H1 (cell line): ENCODE data around the gene PPP1R27.

ENCODE experiments used
- POLR2A ChIP-seq, 2 experiments: IDR thresholded peaks; 1 replicate in 1 of 2; 2 replicates in 1 of 2; pipeline ENCODE4 v1.6.1; 2011; ENCODE audit warnings: low read depth in 2 of 2, low read length in 2 of 2, mild to moderate bottlenecking in 2 of 2; ENCODE audit errors: control extremely low read depth in 1 of 2
- POLR2AphosphoS5 ChIP-seq: IDR thresholded peaks from 2 replicates; pipeline ENCODE4 v1.6.1; 2011; ENCODE audit warnings: low read depth, low read length
- RAD21 ChIP-seq, 2 experiments: IDR thresholded peaks in 1 of 2; conservative IDR thresholded peaks in 1 of 2; 2 replicates each; pipeline ENCODE4 v1.6.1; 2011; ENCODE audit warnings: low read depth in 2 of 2, low read length in 2 of 2, improper control_type of control experiment in 1 of 2, inconsistent platforms in 1 of 2, mild to moderate bottlenecking in 1 of 2, moderate library complexity in 1 of 2
- TF ChIP-seq, protein P1 (sequence below), 3 experiments: IDR thresholded peaks; 1 replicate in 2 of 3; 2 replicates in 1 of 3; pipeline versions ENCODE4 v1.5.1 to v1.6.1; 2011; ENCODE audit warnings: low read length in 3 of 3, mild to moderate bottlenecking in 3 of 3, inconsistent platforms in 2 of 3, low read depth in 1 of 3, moderate library complexity in 1 of 3; ENCODE audit not compliant: insufficient read depth in 1 of 3; ENCODE audit errors: control extremely low read depth in 1 of 3

DNA sequence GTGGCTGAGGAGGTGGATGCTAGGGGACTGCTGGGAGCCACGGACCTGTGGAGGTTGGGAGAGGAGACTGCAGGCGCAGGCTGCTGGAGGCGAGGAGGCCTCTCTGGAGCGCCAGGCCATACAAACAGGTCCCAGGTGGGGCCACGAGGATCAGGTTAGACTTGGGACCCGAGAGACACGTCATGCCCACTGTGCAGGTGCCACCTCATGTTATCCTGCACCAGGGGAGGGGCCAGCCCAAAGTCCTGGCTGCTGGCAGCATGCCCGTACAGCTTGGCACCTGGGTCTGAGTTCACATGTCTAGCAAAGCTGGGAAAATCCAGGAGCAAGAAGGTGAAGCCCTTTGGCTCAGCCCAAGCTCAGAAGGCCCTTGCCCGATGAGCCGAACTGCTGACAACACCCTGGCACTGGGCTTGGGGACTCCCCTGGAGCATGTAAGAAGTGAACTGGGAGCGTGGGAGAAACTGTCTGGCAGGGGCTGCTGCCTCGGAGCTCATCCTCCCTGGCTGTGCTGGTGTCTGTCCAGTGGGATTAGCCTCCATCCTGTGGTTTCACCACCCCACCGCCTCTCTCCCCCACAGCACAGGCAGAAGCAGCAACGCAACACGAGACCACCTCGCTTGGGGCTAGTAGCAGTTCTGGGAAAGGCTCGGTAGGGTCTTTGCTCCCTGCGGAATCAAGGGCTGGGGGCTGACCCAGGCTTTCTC is 31.0 kb upstream of the PPP1R27 start:
- TF ChIP-seq, protein P1, sequence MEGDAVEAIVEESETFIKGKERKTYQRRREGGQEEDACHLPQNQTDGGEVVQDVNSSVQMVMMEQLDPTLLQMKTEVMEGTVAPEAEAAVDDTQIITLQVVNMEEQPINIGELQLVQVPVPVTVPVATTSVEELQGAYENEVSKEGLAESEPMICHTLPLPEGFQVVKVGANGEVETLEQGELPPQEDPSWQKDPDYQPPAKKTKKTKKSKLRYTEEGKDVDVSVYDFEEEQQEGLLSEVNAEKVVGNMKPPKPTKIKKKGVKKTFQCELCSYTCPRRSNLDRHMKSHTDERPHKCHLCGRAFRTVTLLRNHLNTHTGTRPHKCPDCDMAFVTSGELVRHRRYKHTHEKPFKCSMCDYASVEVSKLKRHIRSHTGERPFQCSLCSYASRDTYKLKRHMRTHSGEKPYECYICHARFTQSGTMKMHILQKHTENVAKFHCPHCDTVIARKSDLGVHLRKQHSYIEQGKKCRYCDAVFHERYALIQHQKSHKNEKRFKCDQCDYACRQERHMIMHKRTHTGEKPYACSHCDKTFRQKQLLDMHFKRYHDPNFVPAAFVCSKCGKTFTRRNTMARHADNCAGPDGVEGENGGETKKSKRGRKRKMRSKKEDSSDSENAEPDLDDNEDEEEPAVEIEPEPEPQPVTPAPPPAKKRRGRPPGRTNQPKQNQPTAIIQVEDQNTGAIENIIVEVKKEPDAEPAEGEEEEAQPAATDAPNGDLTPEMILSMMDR (IDR thresholded peaks at IDR 0.05; ENCODE audit: control extremely low read depth in 1 of 3, insufficient read depth in 1 of 3, low read depth in 1 of 3, low read length in 3 of 3) = no peak
- TF ChIP-seq POLR2AphosphoS5 (no peak; the same call in 1 of the 2 replicates), POLR2A (IDR thresholded peaks at IDR 0.05; ENCODE audit: control extremely low read depth in 1 of 2, low read depth in 2 of 2, low read length in 2 of 2) (peak in 1 of 2 experiments; percentile 43; a peak in 1 of 3 replicates), RAD21 (IDR thresholded peaks at IDR 0.05 in 1 of 2, conservative IDR thresholded peaks at IDR 0.05 in 1 of 2; ENCODE audit: low read depth in 2 of 2, low read length in 2 of 2) (no peak)
